Pancreas (tissue), 10 donors: ENCODE measurements around the gene ADGRV1. TPM values are rescaled to one million over a fixed set of nuclear protein-coding genes. Genes with fewer than 3 reads are reported as not detected.

Experiments
- ATAC-seq, 4 donors: fragments of 200-7000 bp; cut with Tn5 transposase; one replicate each; pipeline versions ENCODE4 v1.8.0 to v1.9.1; 2020; ENCODE audit warnings: mild to moderate bottlenecking in 4 of 4, moderate library complexity in 4 of 4
- DNase-seq, 6 donors: peaks; one replicate each; pipeline ENCODE4 v3.0.0-alpha.2; 2020
- FAIRE-seq: peaks from 2 replicates; lab custom pipeline; 2012; peaks lifted over from hg19 to GRCh38; lab: Jason Lieb, UNC
- H3K27ac ChIP-seq, 4 donors: fragments of 200-600 bp; sonication (generic); 1 replicate in 3 of 4; 2 replicates in 1 of 4; pipeline versions ENCODE4 v1.5.0 to v1.8.0; 2020
- H3K27me3 ChIP-seq, 4 donors: fragments of 200-600 bp; one replicate each; pipeline ENCODE4 v1.8.0; 2021
- H3K36me3 ChIP-seq, 3 donors: fragments of 200-600 bp; sonication (generic) in 1 of 3; one replicate each; pipeline versions ENCODE4 v1.5.0 to v1.8.0; 2020 to 2021
- H3K4me1 ChIP-seq, 3 donors: fragments of 200-600 bp; one replicate each; pipeline ENCODE4 v1.8.0; 2021
- H3K4me3 ChIP-seq, 4 donors: fragments of 200-600 bp; sonication (generic) in 2 of 4; one replicate each; pipeline versions ENCODE4 v1.5.0 to v1.8.0; 2020 to 2021
- H3K9me3 ChIP-seq, 4 donors: fragments of 200-600 bp; one replicate each; pipeline ENCODE4 v1.8.0; 2021
- CTCF ChIP-seq, 4 donors: fragments of 200-600 bp; sonication (generic) in 3 of 4; IDR thresholded peaks; one replicate each; pipeline versions ENCODE4 v1.5.0 to v1.8.0; 2021; ENCODE audit warnings: antibody characterized with exemption in 4 of 4
- WGBS, 2 donors: extraction: QIAGEN DNeasy Blood & Tissue Kit; methylation state at CpG; one replicate each; pipeline ENCODE4 v1.1.7; 2013; 5-methylcytosine and 5-hydroxymethylcytosine counted together
- intact Hi-C, 3 donors: fragments of 100-400 bp; cut with DNase I; formaldehyde crosslinking; loops; one replicate each; pipeline versions ENCODE4 v1.11.1 to v1.14.2; 2022
- polyA plus RNA-seq, 2 donors: library from polyadenylated mRNA; stranded (reverse); fragments of 200-250 nt; gene quantifications; one replicate each; pipeline ENCODE4 v1.2.3, GENCODE V29; 2013
- total RNA-seq, 6 donors: library from RNA; stranded (reverse); fragmentation: NEBNext Ultra II Directional in 4 of 6; extraction: Animal tissue kit (Norgen Biotek cat#: 25700) in 4 of 6; gene quantifications; one replicate each; pipeline versions ENCODE4 v1.2.1 to v1.2.4, GENCODE V29; 2021 to 2023
- donor health status: healthy with polysubstance abuse.
- donor health status: DM: no; HTN: no; CAD: no; lungs with moderate emphysema.
- donor health status: DM: no; HTN: no; CAD: no.
- donor health status: control.
- donor health status: control.
- donor health status: Bipolar disorder and iron deficiency.
- donor health status: DM: yes; HTN: yes; CAD: no.
- donor health status: DM: no; HTN: no; CAD: no.
- donor health status: DM: no; HTN: no; CAD: no.
- donor health status: DM: yes; HTN: yes; CAD: no.

ADGRV1 gene
- total and polyA plus RNA-seq, 8 donors = 3.9 to 6.9 (median 5.4) TPM

DNA sequence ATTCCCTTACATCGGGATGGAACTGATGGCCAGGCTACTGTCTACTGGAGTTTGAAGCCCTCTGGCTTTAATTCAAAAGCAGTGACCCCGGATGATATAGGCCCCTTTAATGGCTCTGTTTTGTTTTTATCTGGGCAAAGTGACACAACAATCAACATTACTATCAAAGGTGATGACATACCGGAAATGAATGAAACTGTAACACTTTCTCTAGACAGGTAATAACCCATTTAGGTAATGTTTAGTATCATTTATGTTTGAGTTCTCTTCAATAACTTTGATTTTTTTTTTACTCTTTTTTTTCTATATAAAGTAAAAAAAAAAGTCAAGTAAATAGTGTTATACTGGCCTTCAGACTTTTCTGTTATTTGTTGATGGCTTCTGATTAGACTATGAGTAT lies 79.1 kb downstream of the ADGRV1 start:
- Histone ChIP-seq H3K4me1 (peaks cover 0 to 16% (median 15%) of the 10 kb centered on the region in 3 donors), H3K9me3 (no peaks in the 10 kb centered on the region), H3K4me3 (no peak overlapping the region), H3K36me3 (no peaks in the 10 kb centered on the region), H3K27me3 (peaks cover 0 to 6% (median 0%) of the 10 kb centered on the region in 4 donors), H3K27ac (no peak overlapping the region)
- intact Hi-C loops = no loop called here
- ATAC-seq = no peak
- no peak for DNase-seq
- peak; percentile 5 for FAIRE-seq
- TF ChIP-seq CTCF (IDR thresholded peaks at IDR 0.05) = no peak
- 46 to 47% methylated on average over 3 of the region's 3 CpGs for WGBS, 2 donors

- no peak overlapping the region for H3K27ac ChIP-seq
- WGBS, 2 donors = 88 to 90% methylated on average over 6 of the region's 6 CpGs
- H3K9me3 ChIP-seq = no peaks in the 10 kb centered on the region
- TF ChIP-seq CTCF (IDR thresholded peaks at IDR 0.05) = no peak
- FAIRE-seq (no peak), DNase-seq (no peak), ATAC-seq (no peak)
- peaks cover 0 to 16% (median 15%) of the 10 kb centered on the region in 3 donors for H3K4me1 ChIP-seq
- no peak overlapping the region for H3K4me3 ChIP-seq
- no peaks in the 10 kb centered on the region for H3K36me3 ChIP-seq
- no peaks in the 10 kb centered on the region for H3K27me3 ChIP-seq
- intact Hi-C loops = no loop called here
Measured at GRCh38 chr5:90638878-90639277, 80.3 kb downstream of the ADGRV1 start.

DNA sequence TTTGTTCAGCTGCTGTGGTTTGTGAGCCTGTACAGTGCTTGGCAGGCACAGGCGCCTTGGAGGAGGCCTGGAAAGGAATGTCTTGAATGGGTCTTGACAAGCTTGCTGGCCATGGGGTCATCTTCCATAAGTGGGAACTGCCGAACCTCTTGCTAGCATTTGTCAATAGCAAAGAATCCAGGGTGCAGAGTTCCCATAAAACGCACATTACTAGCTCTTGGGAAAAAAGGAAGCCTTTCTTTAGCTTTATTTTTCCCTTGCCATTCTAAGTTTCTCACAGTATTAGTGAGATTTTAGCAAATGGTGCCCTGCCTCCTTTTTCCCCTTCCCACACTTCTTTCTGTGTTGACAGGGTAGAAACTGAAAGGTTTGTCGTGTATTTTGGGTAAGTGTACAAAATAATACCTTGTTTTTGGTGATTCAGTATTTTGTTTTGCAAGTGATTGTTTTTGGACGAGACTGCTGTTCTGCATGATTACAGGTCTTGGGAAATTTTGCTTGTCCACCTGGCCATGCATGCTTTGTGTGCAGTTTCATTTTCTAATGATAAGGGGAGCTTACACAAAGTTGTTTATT lies 82.0 kb downstream of the ADGRV1 start:
- Histone ChIP-seq H3K27me3 (no peaks in the 10 kb centered on the region), H3K27ac (peak overlapping the region in 1 of 4 donors; percentile 48), H3K9me3 (no peaks in the 10 kb centered on the region), H3K4me3 (no peak overlapping the region), H3K36me3 (no peaks in the 10 kb centered on the region), H3K4me1 (peaks cover 0 to 16% (median 15%) of the 10 kb centered on the region in 3 donors)
- ATAC-seq = peak in 3 of 4 donors; percentile 76 to 87 (median 83)
- 32 to 36% methylated on average over 5 of the region's 5 CpGs for WGBS, 2 donors
- intact Hi-C loops = no loop called here
- peak in 2 of 6 donors; percentile 14 for DNase-seq
- no peak for FAIRE-seq
- TF ChIP-seq CTCF (IDR thresholded peaks at IDR 0.05) = no peak

- H3K4me1 ChIP-seq = peaks cover 0 to 16% (median 15%) of the 10 kb centered on the region in 3 donors
- H3K9me3 ChIP-seq = no peaks in the 10 kb centered on the region
- no peak overlapping the region for H3K27ac ChIP-seq
- FAIRE-seq (no peak), ATAC-seq (no peak), DNase-seq (no peak)
- 63 to 66% methylated on average over 3 of the region's 3 CpGs for WGBS, 2 donors
- no peaks in the 10 kb centered on the region for H3K27me3 ChIP-seq
- intact Hi-C loops = no loop called here
- no peak overlapping the region for H3K4me3 ChIP-seq
- H3K36me3 ChIP-seq = no peaks in the 10 kb centered on the region
- TF ChIP-seq CTCF (IDR thresholded peaks at IDR 0.05) = no peak
Measured at GRCh38 chr5:90641528-90641927, 82.9 kb downstream of the ADGRV1 start.

DNA sequence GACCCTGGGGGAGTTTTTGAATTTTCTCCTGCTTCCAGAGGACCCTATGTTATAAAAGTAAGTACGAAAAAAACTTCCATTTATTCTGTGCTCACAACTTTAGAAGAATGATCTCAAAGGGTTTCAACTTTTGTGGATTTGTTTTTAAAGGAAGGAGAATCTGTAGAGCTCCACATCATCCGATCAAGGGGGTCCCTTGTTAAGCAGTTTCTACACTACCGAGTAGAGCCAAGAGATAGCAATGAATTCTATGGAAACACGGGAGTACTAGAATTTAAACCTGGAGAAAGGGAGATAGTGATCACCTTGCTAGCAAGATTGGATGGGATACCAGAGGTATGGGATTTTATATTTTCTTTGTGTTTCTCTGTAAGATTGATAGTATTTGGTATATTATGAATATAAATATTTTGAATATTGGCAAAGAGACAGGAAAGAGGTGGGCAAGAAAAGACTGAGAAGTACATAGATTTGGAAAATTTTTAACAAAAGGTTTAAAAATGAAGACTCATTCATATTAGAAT lies 84.2 kb downstream of the ADGRV1 start:
- FAIRE-seq (no peak), DNase-seq (no peak), ATAC-seq (no peak)
- intact Hi-C loops = no loop called here
- Histone ChIP-seq H3K27ac (no peak overlapping the region), H3K27me3 (no peaks in the 10 kb centered on the region), H3K9me3 (no peaks in the 10 kb centered on the region), H3K4me3 (no peak overlapping the region), H3K4me1 (peaks cover 0 to 16% (median 15%) of the 10 kb centered on the region in 3 donors), H3K36me3 (no peaks in the 10 kb centered on the region)
- 73 to 83% methylated on average over 4 of the region's 4 CpGs for WGBS, 2 donors
- TF ChIP-seq CTCF (IDR thresholded peaks at IDR 0.05) = no peak
